Measurements from ENCODE around the gene STK10.

DNA sequence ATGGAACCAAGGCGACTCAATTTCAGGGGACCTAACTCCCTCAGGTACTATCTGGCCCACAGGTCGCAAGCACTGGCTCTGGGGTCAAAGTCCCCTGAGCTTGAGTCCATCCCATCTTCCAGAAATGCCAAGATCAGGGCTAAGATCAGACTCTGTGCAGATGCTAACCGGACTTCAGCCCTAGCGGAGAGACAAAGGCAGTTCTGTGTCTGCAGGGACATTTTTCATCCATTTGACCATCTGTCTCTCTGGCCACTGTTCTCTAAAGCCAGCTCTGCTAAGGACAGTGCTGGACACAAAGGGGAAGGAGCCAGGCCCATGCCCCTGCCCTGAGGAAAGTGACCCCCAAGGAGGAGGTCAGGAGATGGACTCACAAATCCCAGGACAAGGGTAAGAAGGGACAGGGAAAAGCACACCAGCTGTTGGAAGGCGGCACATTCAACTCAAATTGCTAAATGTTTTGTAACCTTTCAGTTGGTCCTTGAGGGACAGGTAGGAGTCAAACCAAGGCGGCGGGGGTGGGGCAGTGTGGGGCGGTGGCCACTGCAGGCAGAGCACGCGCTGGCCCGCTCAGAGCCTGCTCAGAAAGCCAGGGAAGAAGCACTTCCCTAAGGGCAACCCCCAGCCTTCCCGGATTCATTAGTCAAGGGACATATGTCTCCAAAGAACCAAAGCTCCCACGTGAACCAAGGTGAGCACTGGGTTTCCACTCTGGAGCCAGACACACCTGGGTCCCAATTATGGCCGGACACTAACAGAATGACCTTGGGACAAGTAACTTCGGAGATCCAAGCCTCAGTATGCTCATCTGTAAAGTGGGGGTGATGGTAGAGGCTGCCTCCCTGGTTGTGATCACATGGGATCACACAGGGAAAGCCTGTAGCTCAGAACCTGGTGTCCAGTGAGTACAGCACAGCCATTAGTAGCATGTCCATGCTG, 42.8 kb downstream of the STK10 start:
- no peak for TF ChIP-seq POLR2A (IDR thresholded peaks at IDR 0.05)
- TF ChIP-seq, protein P1, sequence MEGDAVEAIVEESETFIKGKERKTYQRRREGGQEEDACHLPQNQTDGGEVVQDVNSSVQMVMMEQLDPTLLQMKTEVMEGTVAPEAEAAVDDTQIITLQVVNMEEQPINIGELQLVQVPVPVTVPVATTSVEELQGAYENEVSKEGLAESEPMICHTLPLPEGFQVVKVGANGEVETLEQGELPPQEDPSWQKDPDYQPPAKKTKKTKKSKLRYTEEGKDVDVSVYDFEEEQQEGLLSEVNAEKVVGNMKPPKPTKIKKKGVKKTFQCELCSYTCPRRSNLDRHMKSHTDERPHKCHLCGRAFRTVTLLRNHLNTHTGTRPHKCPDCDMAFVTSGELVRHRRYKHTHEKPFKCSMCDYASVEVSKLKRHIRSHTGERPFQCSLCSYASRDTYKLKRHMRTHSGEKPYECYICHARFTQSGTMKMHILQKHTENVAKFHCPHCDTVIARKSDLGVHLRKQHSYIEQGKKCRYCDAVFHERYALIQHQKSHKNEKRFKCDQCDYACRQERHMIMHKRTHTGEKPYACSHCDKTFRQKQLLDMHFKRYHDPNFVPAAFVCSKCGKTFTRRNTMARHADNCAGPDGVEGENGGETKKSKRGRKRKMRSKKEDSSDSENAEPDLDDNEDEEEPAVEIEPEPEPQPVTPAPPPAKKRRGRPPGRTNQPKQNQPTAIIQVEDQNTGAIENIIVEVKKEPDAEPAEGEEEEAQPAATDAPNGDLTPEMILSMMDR (IDR thresholded peaks at IDR 0.05): no peak
